CD8-positive, alpha-beta memory T cell (primary cell): Measurements from ENCODE around the gene LTF. TPM values are rescaled to one million over a fixed set of nuclear protein-coding genes. Genes with fewer than 3 reads are reported as not detected.

ENCODE experiments used
- CTCF ChIA-PET: fragments of 350-600 bp; sonication (Branson Sonifier 250); formaldehyde crosslinking; loops from one replicate; lab custom pipeline; 2021; ENCODE audit warnings: antibody characterized with exemption; lab: Charles Lee
- POLR2A ChIA-PET: fragments of 350-600 bp; sonication (Branson Sonifier 250); formaldehyde crosslinking; loops from one replicate; lab custom pipeline; 2021; ENCODE audit warnings: antibody characterized with exemption; lab: Charles Lee
- DNase-seq, 5 donors: peaks; one replicate each; pipeline versions ENCODE4 v3.0.0 to v3.0.0-alpha.2; 2020 to 2022; ENCODE audit warnings: mixed read lengths in 1 of 5
- H3K27ac ChIP-seq: one replicate; pipeline ENCODE4 v1.7.0; 2013; ENCODE audit warnings: low read depth, mild to moderate bottlenecking, low read length, moderate library complexity
- H3K27me3 ChIP-seq: 2 replicates; pipeline ENCODE4 v1.7.0; 2013; ENCODE audit warnings: low read length, mild to moderate bottlenecking; ENCODE audit not compliant: insufficient read depth, poor library complexity, severe bottlenecking
- H3K36me3 ChIP-seq: 2 replicates; pipeline ENCODE4 v1.7.0; 2013; ENCODE audit warnings: mild to moderate bottlenecking, low read length, moderate library complexity; ENCODE audit not compliant: insufficient read depth
- H3K4me1 ChIP-seq: 2 replicates; pipeline ENCODE4 v1.7.0; 2013; ENCODE audit warnings: mild to moderate bottlenecking, low read length, moderate library complexity; ENCODE audit not compliant: insufficient read depth
- H3K4me3 ChIP-seq: 2 replicates; pipeline ENCODE4 v1.7.0; 2013; ENCODE audit warnings: mild to moderate bottlenecking, low read length
- H3K9me3 ChIP-seq: 2 replicates; pipeline ENCODE4 v1.7.0; 2013; ENCODE audit warnings: mild to moderate bottlenecking, low read length
- H3K27ac Mint-ChIP-seq, 8 donors: one replicate each; pipeline ENCODE4 v1.8.0; 2020 to 2021; ENCODE audit warnings: mixed read lengths in 8 of 8, mild to moderate bottlenecking in 6 of 8, inconsistent platforms in 3 of 8, moderate library complexity in 3 of 8
- H3K27me3 Mint-ChIP-seq, 2 donors: one replicate each; pipeline ENCODE4 v1.8.0; 2020 to 2021; ENCODE audit warnings: mixed read lengths in 2 of 2, mild to moderate bottlenecking in 1 of 2, moderate library complexity in 1 of 2
- H3K36me3 Mint-ChIP-seq, 3 donors: one replicate each; pipeline ENCODE4 v1.8.0; 2020 to 2021; ENCODE audit warnings: mixed read lengths in 3 of 3, inconsistent platforms in 1 of 3, mild to moderate bottlenecking in 1 of 3
- H3K4me1 Mint-ChIP-seq, 3 donors: one replicate each; pipeline ENCODE4 v1.8.0; 2020 to 2021; ENCODE audit warnings: mixed read lengths in 3 of 3, inconsistent platforms in 1 of 3, mild to moderate bottlenecking in 1 of 3
- H3K4me3 Mint-ChIP-seq, 7 donors: one replicate each; pipeline ENCODE4 v1.8.0; 2020 to 2021; ENCODE audit warnings: mixed read lengths in 7 of 7, mild to moderate bottlenecking in 6 of 7, moderate library complexity in 4 of 7, inconsistent platforms in 2 of 7
- H3K9me3 Mint-ChIP-seq, 5 donors: one replicate each; pipeline ENCODE4 v1.8.0; 2020 to 2022; ENCODE audit warnings: mixed read lengths in 5 of 5, mild to moderate bottlenecking in 3 of 5, moderate library complexity in 2 of 5, inconsistent platforms in 1 of 5
- polyA plus RNA-seq: library from polyadenylated mRNA; unstranded; fragments of 300-500 nt; fragmentation: Illumina TruSeq; gene quantifications from one replicate; pipeline ENCODE4 v1.2.3, GENCODE V29; 2021
- total RNA-seq, 2 experiments: library from RNA; stranded (reverse); gene quantifications; one replicate each; pipeline ENCODE4 v1.2.3, GENCODE V29; 2021

Gene LTF
- total and polyA plus RNA-seq, 3 experiments from 2014 or later, result not detected

DNA sequence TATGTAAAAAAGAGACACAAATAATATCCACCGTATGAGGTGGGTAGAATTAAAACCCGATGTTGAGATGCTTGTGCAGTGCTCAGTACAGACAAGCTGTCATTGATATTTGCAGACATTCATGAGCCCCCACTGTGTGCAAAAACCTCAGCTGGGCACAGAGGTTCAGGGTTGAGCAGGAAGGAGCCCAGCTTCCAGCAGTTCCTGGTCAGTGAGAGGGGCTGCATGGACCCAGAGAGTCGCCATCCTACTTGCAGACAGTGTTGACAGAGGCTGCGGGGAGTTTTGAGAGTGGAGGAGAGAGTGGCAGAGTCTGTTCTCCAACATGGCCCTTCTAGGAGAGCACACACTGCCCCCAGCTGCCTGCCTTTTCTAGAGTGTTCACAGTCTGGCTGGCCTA is 6.1 kb upstream of the LTF start:
- Mint-ChIP-seq H3K4me3 (no peak overlapping the region), H3K36me3 (peaks cover 0 to 15% (median 0%) of the 10 kb centered on the region in 3 donors), H3K27me3 (peaks cover 11 to 16% of the 10 kb centered on the region in 2 donors), H3K27ac (no peak overlapping the region), H3K4me1 (no peaks in the 10 kb centered on the region), H3K9me3 (peaks cover 8 to 16% (median 15%) of the 10 kb centered on the region in 5 donors)
- no peaks in the 10 kb centered on the region for H3K9me3 ChIP-seq
- H3K4me1 ChIP-seq, result no peaks in the 10 kb centered on the region
- no peaks in the 10 kb centered on the region for H3K36me3 ChIP-seq
- H3K27ac ChIP-seq, result no peak overlapping the region
- H3K4me3 ChIP-seq, result no peak overlapping the region
- ChIA-PET POLR2A (no interaction called here), CTCF (interaction anchor here (2.6 kb wide), 1 partner anchor 18 kb away, joined by 12 read pairs; no protein-coding TSS in a partner anchor)
- no peak for DNase-seq
- H3K27me3 ChIP-seq, result no peaks in the 10 kb centered on the region

GRCh38 chr3:46469680-46470357 is 5.1 kb upstream of the LTF start:
- Mint-ChIP-seq H3K36me3 (peaks cover 0 to 5% (median 0%) of the 10 kb centered on the region in 3 donors), H3K9me3 (peaks cover 2 to 9% (median 6%) of the 10 kb centered on the region in 5 donors), H3K27me3 (peaks cover 20 to 27% of the 10 kb centered on the region in 2 donors), H3K4me1 (peaks cover 0 to 3% (median 0%) of the 10 kb centered on the region in 3 donors), H3K4me3 (no peak overlapping the region), H3K27ac (no peak overlapping the region)
- H3K4me1 ChIP-seq, result no peaks in the 10 kb centered on the region
- POLR2A ChIA-PET, result no interaction called here
- no peaks in the 10 kb centered on the region for H3K36me3 ChIP-seq
- peaks cover 6% of the 10 kb centered on the region for H3K27me3 ChIP-seq
- no peaks in the 10 kb centered on the region for H3K9me3 ChIP-seq
- H3K4me3 ChIP-seq, result no peak overlapping the region
- no peak overlapping the region for H3K27ac ChIP-seq
- no peak for DNase-seq
- CTCF ChIA-PET, result interaction anchor here (2.6 kb wide), 1 partner anchor 19 kb away, joined by 12 read pairs; no protein-coding TSS in a partner anchor

DNA sequence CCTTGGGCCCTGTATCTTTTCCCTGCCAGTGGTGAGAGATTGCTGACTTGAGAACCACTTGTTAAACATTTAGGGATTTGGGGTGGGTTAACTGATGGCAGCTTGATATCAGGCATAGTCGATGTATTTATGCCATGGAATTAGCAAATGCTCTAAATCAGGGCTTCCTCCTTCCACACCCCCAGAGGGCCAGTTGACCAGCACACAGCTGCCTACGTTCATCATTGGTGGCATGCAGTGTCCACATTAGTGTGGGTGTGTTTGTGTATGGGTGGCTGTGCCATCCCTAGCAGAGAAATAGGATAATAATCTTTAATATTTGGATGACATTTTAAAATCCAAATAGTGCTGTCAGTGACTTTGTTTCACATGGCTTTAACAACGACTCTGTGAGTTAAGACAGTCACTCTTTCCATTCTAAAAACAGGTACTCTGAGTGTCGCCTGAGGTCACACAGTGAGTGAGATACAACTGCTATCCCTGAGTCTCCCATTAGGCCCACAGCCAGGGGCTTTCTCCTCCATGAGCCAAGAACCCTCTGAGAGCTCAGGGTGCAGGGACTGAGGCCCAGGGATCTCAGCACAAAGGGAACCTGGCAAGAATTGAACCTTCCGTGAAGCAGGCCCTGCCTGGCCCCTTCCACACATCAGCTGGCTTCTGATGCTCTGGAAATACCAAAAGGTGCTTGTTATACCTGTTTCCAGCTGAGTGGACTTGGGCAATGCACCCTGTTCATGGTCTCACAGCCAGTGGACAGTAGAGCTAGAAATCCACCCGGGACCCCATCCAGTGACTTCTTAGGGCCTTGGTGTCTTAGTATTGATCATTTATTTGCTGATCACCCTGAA is 4.3 kb upstream of the LTF start:
- H3K36me3 ChIP-seq, result no peaks in the 10 kb centered on the region
- Mint-ChIP-seq H3K27me3 (peaks cover 23 to 33% of the 10 kb centered on the region in 2 donors), H3K36me3 (no peaks in the 10 kb centered on the region), H3K9me3 (peaks cover 0 to under 1% (median 0%) of the 10 kb centered on the region in 5 donors), H3K4me1 (peaks cover 0 to 4% (median 0%) of the 10 kb centered on the region in 3 donors), H3K27ac (no peak overlapping the region), H3K4me3 (no peak overlapping the region)
- H3K27me3 ChIP-seq, result peaks cover 14% of the 10 kb centered on the region
- no peak overlapping the region for H3K4me3 ChIP-seq
- H3K27ac ChIP-seq, result no peak overlapping the region
- no peaks in the 10 kb centered on the region for H3K9me3 ChIP-seq
- CTCF ChIA-PET, result interaction anchor here (2.6 kb wide), 1 partner anchor 20 kb away, joined by 12 read pairs; no protein-coding TSS in a partner anchor
- no peaks in the 10 kb centered on the region for H3K4me1 ChIP-seq
- POLR2A ChIA-PET, result no interaction called here
- no peak for DNase-seq

DNA sequence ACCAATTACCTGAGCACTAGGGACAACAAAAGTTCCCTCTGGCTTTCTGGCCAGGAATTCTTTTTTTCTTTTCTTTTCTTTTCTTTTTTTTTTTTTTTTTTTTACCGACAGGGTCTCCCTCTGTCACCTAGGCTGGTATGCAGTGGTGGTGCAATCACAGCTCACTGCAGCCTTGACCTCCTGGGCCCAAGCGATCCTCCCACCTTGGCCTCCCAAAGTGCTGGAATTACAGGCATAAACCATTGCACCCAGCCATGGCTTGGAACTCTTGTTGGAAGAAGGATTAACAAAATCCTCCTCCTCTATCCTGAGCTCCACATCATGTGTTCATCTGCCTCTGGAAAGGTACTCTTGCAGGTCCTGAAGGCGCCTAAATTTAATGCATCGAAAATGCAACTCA is 2.9 kb upstream of the LTF start:
- H3K36me3 Mint-ChIP-seq, result no peaks in the 10 kb centered on the region
- Histone ChIP-seq H3K36me3 (no peaks in the 10 kb centered on the region), H3K4me1 (no peaks in the 10 kb centered on the region), H3K9me3 (no peaks in the 10 kb centered on the region), H3K4me3 (no peak overlapping the region), H3K27ac (no peak overlapping the region), H3K27me3 (peaks cover 25% of the 10 kb centered on the region)
- ChIA-PET POLR2A (interaction anchor here (0.8 kb wide), 1 partner anchor 559 kb away, joined by 7 read pairs; no protein-coding TSS in a partner anchor), CTCF (no interaction called here)
- H3K27ac Mint-ChIP-seq, result peak overlapping the region in 1 of 8 donors; percentile 32
- H3K4me3 Mint-ChIP-seq, result no peak overlapping the region
- peaks cover 36% of the 10 kb centered on the region in 2 donors for H3K27me3 Mint-ChIP-seq
- H3K9me3 Mint-ChIP-seq, result no peaks in the 10 kb centered on the region
- DNase-seq, result no peak
- H3K4me1 Mint-ChIP-seq, result peaks cover 0 to 4% (median 0%) of the 10 kb centered on the region in 3 donors

- POLR2A ChIA-PET, result no interaction called here
- no peaks in the 10 kb centered on the region for H3K4me1 ChIP-seq
- H3K27me3 ChIP-seq, result peaks cover 26% of the 10 kb centered on the region
- Mint-ChIP-seq H3K4me1 (peaks cover 0 to 4% (median 0%) of the 10 kb centered on the region in 3 donors), H3K36me3 (no peaks in the 10 kb centered on the region), H3K27me3 (peaks cover 38 to 42% of the 10 kb centered on the region in 2 donors), H3K4me3 (no peak overlapping the region), H3K9me3 (no peaks in the 10 kb centered on the region), H3K27ac (no peak overlapping the region)
- no peak overlapping the region for H3K4me3 ChIP-seq
- no peaks in the 10 kb centered on the region for H3K36me3 ChIP-seq
- H3K9me3 ChIP-seq, result no peaks in the 10 kb centered on the region
- CTCF ChIA-PET, result interaction anchor here (0.6 kb wide), 1 partner anchor 793 kb away, joined by 3 read pairs; no protein-coding TSS in a partner anchor
- no peak for DNase-seq
- H3K27ac ChIP-seq, result no peak overlapping the region
Measured at GRCh38 chr3:46466871-46467403, 2.2 kb upstream of the LTF start.

DNA sequence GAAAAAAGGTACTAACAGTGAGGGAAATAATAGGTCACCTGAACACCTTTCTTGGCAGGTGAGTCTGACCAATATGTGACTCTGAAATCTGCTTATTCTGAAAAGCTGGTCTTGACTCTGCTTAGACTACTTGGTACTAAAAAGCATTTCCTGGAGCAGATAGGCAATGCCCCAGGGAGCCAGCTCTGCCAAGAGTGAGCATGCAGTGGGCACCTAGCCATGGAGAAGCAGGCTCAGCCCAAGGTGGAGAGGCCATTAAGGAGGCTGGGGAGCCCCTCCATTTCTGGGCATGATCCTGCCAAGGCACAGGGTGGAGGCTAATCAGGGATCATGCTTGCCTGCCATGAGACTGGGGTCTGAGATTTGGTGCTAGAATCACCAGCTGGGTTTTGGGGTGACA is 1.6 kb upstream of the LTF start:
- Mint-ChIP-seq H3K36me3 (no peaks in the 10 kb centered on the region), H3K4me1 (peaks cover 0 to 4% (median 0%) of the 10 kb centered on the region in 3 donors), H3K4me3 (no peak overlapping the region), H3K9me3 (peaks cover 0 to 1% (median 0%) of the 10 kb centered on the region in 5 donors), H3K27ac (no peak overlapping the region), H3K27me3 (peaks cover 43 to 48% of the 10 kb centered on the region in 2 donors)
- H3K4me3 ChIP-seq, result no peak overlapping the region
- H3K27ac ChIP-seq, result no peak overlapping the region
- POLR2A ChIA-PET, result no interaction called here
- H3K4me1 ChIP-seq, result no peaks in the 10 kb centered on the region
- H3K36me3 ChIP-seq, result no peaks in the 10 kb centered on the region
- H3K9me3 ChIP-seq, result no peaks in the 10 kb centered on the region
- no peak for DNase-seq
- CTCF ChIA-PET, result interaction anchor here (0.6 kb wide), 1 partner anchor 793 kb away, joined by 3 read pairs; no protein-coding TSS in a partner anchor
- H3K27me3 ChIP-seq, result peaks cover 28% of the 10 kb centered on the region

- DNase-seq, result no peak
- H3K27ac ChIP-seq, result no peak overlapping the region
- Mint-ChIP-seq H3K36me3 (peaks cover 0 to 4% (median 0%) of the 10 kb centered on the region in 3 donors), H3K4me1 (peaks cover 0 to 4% (median 0%) of the 10 kb centered on the region in 3 donors), H3K4me3 (no peak overlapping the region), H3K27ac (no peak overlapping the region), H3K9me3 (peaks cover 0 to 5% (median 0%) of the 10 kb centered on the region in 5 donors), H3K27me3 (peaks cover 41 to 55% of the 10 kb centered on the region in 2 donors)
- ChIA-PET POLR2A (no interaction called here), CTCF (no interaction called here)
- no peaks in the 10 kb centered on the region for H3K36me3 ChIP-seq
- H3K4me1 ChIP-seq, result no peaks in the 10 kb centered on the region
- no peak overlapping the region for H3K4me3 ChIP-seq
- no peaks in the 10 kb centered on the region for H3K9me3 ChIP-seq
- H3K27me3 ChIP-seq, result peaks cover 30% of the 10 kb centered on the region
Measured at GRCh38 chr3:46465196-46465520, 453 bp upstream of the LTF start.
